Prostate gland (tissue), 2 donors: ENCODE results near the gene TMEM144.

Experiments used
- CTCF ChIP-seq, 4 experiments: fragments of 200-600 bp in 2 of 4; fragments of 450-650 bp in 2 of 4; sonication (generic) in 2 of 4; IDR thresholded peaks; 1 replicate in 3 of 4; 2 replicates in 1 of 4; pipeline ENCODE4 v1.5.1; 2016 to 2019; ENCODE audit warnings: antibody characterized with exemption in 4 of 4, mild to moderate bottlenecking in 2 of 4, moderate library complexity in 2 of 4
- POLR2A ChIP-seq: fragments of 450-650 bp; IDR thresholded peaks from one replicate; pipeline ENCODE4 v1.6.1; 2016; ENCODE audit warnings: antibody characterized with exemption, mild to moderate bottlenecking

GRCh38 chr4:158169506-158169905 lies 40.8 kb upstream of the TMEM144 start:
- no peak for TF ChIP-seq CTCF (IDR thresholded peaks at IDR 0.05)
- no peak for TF ChIP-seq POLR2A
